SU-DHL-6 (cell line): ENCODE data around the gene EIF6.

Experiments
- H2AFZ ChIP-seq: fragments of 200-600 bp; sonication (generic); 2 replicates; pipeline ENCODE4 v1.6.1; 2014; ENCODE audit warnings: low read depth, mild to moderate bottlenecking, moderate library complexity, mixed read lengths, antibody characterized with exemption, low read length; ENCODE audit not compliant: severe bottlenecking
- H3F3A ChIP-seq: fragments of 200-600 bp; shearing (Covaris generic); 2 replicates; pipeline ENCODE4 v1.6.0; 2016; ENCODE audit warnings: antibody characterized with exemption, mild to moderate bottlenecking; ENCODE audit not compliant: insufficient read depth
- H3K27ac ChIP-seq: fragments of 200-600 bp; sonication (generic); 2 replicates; pipeline ENCODE4 v1.5.1; 2016; ENCODE audit warnings: low read depth, mild to moderate bottlenecking, low read length, moderate library complexity, mixed read lengths
- H3K27me3 ChIP-seq: fragments of 200-600 bp; sonication (generic), shearing (Covaris generic); 2 replicates; pipeline ENCODE4 v1.6.0; 2014; ENCODE audit warnings: mild to moderate bottlenecking, low read length
- H3K36me3 ChIP-seq: fragments of 200-600 bp; sonication (generic); 2 replicates; pipeline ENCODE4 v1.6.1; 2014; ENCODE audit warnings: mild to moderate bottlenecking, low read length, mixed read lengths
- H3K4me2 ChIP-seq: fragments of 300-600, 200-600 bp; shearing (Covaris generic), sonication (generic); 2 replicates; pipeline ENCODE4 v1.6.0; 2014; ENCODE audit warnings: low read length, low read depth, mild to moderate bottlenecking; ENCODE audit not compliant: poor library complexity, severe bottlenecking
- H3K4me3 ChIP-seq: fragments of 200-600 bp; sonication (generic); 2 replicates; pipeline ENCODE4 v1.5.1; 2014; ENCODE audit warnings: antibody characterized with exemption, low read length, mild to moderate bottlenecking, mixed read lengths; ENCODE audit not compliant: insufficient read depth, poor library complexity, severe bottlenecking
- H3K79me2 ChIP-seq: fragments of 200-600 bp; sonication (generic); 2 replicates; pipeline ENCODE4 v1.6.1; 2014; ENCODE audit warnings: mild to moderate bottlenecking, low read length, moderate library complexity; ENCODE audit not compliant: insufficient read depth
- H3K9ac ChIP-seq: fragments of 200-600 bp; sonication (generic); 2 replicates; pipeline ENCODE4 v1.7.0; 2014; ENCODE audit warnings: mild to moderate bottlenecking, low read length
- H3K9me2 ChIP-seq: fragments of 200-600 bp; sonication (generic); replicated peaks from 2 replicates; pipeline ENCODE4 v1.6.1; 2014; ENCODE audit warnings: low read length; ENCODE audit not compliant: insufficient read depth
- H3K9me3 ChIP-seq: fragments of 200-600 bp; sonication (generic); 2 replicates; pipeline ENCODE4 v1.6.1; 2014; ENCODE audit warnings: low read length, mixed read lengths; ENCODE audit not compliant: insufficient read depth
- H4K20me1 ChIP-seq: fragments of 200-600 bp; sonication (generic); 2 replicates; pipeline ENCODE4 v1.6.1; 2014; ENCODE audit warnings: low read depth, mild to moderate bottlenecking, antibody characterized with exemption, low read length, moderate library complexity, mixed read lengths
- CTCF ChIP-seq: fragments of 200-600 bp; sonication (generic); IDR thresholded peaks from one replicate; pipeline ENCODE4 v1.5.1; 2017; ENCODE audit warnings: antibody characterized with exemption, mild to moderate bottlenecking, low read length, moderate library complexity; ENCODE audit not compliant: insufficient read depth, poor library complexity, severe bottlenecking
- EZH2phosphoT487 ChIP-seq: fragments of 200-600 bp; sonication (generic), shearing (Covaris generic); conservative IDR thresholded peaks from 2 replicates; pipeline ENCODE4 v1.6.1; 2018; ENCODE audit warnings: mild to moderate bottlenecking, antibody characterized with exemption, low read length, moderate library complexity, mixed read lengths

EIF6 gene

GRCh38 chr20:35246723-35247122 is 37.8 kb downstream of the EIF6 start:
- TF ChIP-seq EZH2phosphoT487 (no peak), CTCF (no peak)
- Histone ChIP-seq H3K4me2 (no peak overlapping the region), H3F3A (no peaks in the 10 kb centered on the region), H3K9me2 (no peaks in the 10 kb centered on the region), H3K79me2 (no peaks in the 10 kb centered on the region), H3K36me3 (no peaks in the 10 kb centered on the region), H3K27ac (no peak overlapping the region), H2AFZ (no peak overlapping the region), H4K20me1 (no peaks in the 10 kb centered on the region), H3K4me3 (no peak overlapping the region), H3K9me3 (no peaks in the 10 kb centered on the region), H3K9ac (no peak overlapping the region), H3K27me3 (no peaks in the 10 kb centered on the region)

- Histone ChIP-seq H3K27ac (no peak overlapping the region), H2AFZ (no peak overlapping the region), H3K9me2 (no peaks in the 10 kb centered on the region), H3K9me3 (no peaks in the 10 kb centered on the region), H3K4me3 (no peak overlapping the region), H3K36me3 (no peaks in the 10 kb centered on the region), H3K4me2 (no peak overlapping the region), H3K9ac (no peak overlapping the region), H3F3A (no peaks in the 10 kb centered on the region), H3K27me3 (no peaks in the 10 kb centered on the region), H3K79me2 (no peaks in the 10 kb centered on the region), H4K20me1 (no peaks in the 10 kb centered on the region)
- TF ChIP-seq EZH2phosphoT487, result no peak
- no peak for TF ChIP-seq CTCF
These were observed 40.6 kb downstream of the EIF6 start for GRCh38 chr20:35243986-35244385.

GRCh38 chr20:35243317-35243716 is 41.3 kb downstream of the EIF6 start:
- H2AFZ ChIP-seq, result no peak overlapping the region
- H3K4me3 ChIP-seq, result no peak overlapping the region
- H3F3A ChIP-seq, result no peaks in the 10 kb centered on the region
- no peak overlapping the region for H3K9ac ChIP-seq
- no peak for TF ChIP-seq EZH2phosphoT487
- no peak for TF ChIP-seq CTCF
- H3K79me2 ChIP-seq, result no peaks in the 10 kb centered on the region
- no peaks in the 10 kb centered on the region for H3K27me3 ChIP-seq
- no peak overlapping the region for H3K4me2 ChIP-seq
- no peaks in the 10 kb centered on the region for H3K9me2 ChIP-seq
- H3K36me3 ChIP-seq, result no peaks in the 10 kb centered on the region
- no peak overlapping the region for H3K27ac ChIP-seq
- H4K20me1 ChIP-seq, result no peaks in the 10 kb centered on the region
- H3K9me3 ChIP-seq, result no peaks in the 10 kb centered on the region

- H3K9me2 ChIP-seq, result no peaks in the 10 kb centered on the region
- H3K4me2 ChIP-seq, result no peak overlapping the region
- no peaks in the 10 kb centered on the region for H3K79me2 ChIP-seq
- H3K9ac ChIP-seq, result no peak overlapping the region
- no peaks in the 10 kb centered on the region for H3K36me3 ChIP-seq
- TF ChIP-seq EZH2phosphoT487 (no peak), CTCF (no peak)
- no peaks in the 10 kb centered on the region for H3K9me3 ChIP-seq
- no peaks in the 10 kb centered on the region for H3K27me3 ChIP-seq
- H4K20me1 ChIP-seq, result no peaks in the 10 kb centered on the region
- H3K4me3 ChIP-seq, result no peak overlapping the region
- H2AFZ ChIP-seq, result no peak overlapping the region
- no peak overlapping the region for H3K27ac ChIP-seq
- H3F3A ChIP-seq, result no peaks in the 10 kb centered on the region
These were observed 43.7 kb downstream of the EIF6 start for GRCh38 chr20:35240811-35241293.
